HepG2 (cell line): ENCODE data around the gene RIPK1. TPM values are rescaled to one million over a fixed set of nuclear protein-coding genes. Genes with fewer than 3 reads are reported as not detected.

Experiments
- ARNT2 ChIP-seq: sonication (generic); formaldehyde crosslinking; IDR thresholded peaks from 2 replicates; pipeline ENCODE4 v1.8.0; 2022; ENCODE audit warnings: mild to moderate bottlenecking, low read depth, missing genetic modification reagents, moderate library complexity
- ATM ChIP-seq: fragments of 450-650 bp; IDR thresholded peaks from 2 replicates; pipeline ENCODE4 v1.7.1; 2017; ENCODE audit warnings: mild to moderate bottlenecking, borderline replicate concordance
- E2F2 ChIP-seq: sonication (generic); formaldehyde crosslinking; IDR thresholded peaks from 2 replicates; pipeline ENCODE4 v1.4.0; 2020; ENCODE audit warnings: missing genetic modification reagents, borderline replicate concordance
- FOXP4 ChIP-seq: sonication (generic); formaldehyde crosslinking; IDR thresholded peaks from 2 replicates; pipeline ENCODE4 v1.4.0; 2020; ENCODE audit warnings: missing genetic modification reagents
- PRDM15 ChIP-seq: sonication (generic); formaldehyde crosslinking; IDR thresholded peaks from 2 replicates; pipeline ENCODE4 v1.4.0; 2020; ENCODE audit warnings: missing genetic modification reagents
- RCOR2 ChIP-seq: IDR thresholded peaks from 2 replicates; pipeline ENCODE4 v1.6.1; 2016; ENCODE audit warnings: missing biosample characterization, missing genetic modification reagents
- REPIN1 ChIP-seq: sonication (generic); formaldehyde crosslinking; IDR thresholded peaks from 2 replicates; pipeline ENCODE4 v1.8.0; 2022; ENCODE audit warnings: missing genetic modification reagents, low read depth, mild to moderate bottlenecking, borderline replicate concordance
- RFX1 ChIP-seq: fragments of 450-650 bp; IDR thresholded peaks from 2 replicates; pipeline ENCODE4 v1.6.1; 2017
- TBX3 ChIP-seq: fragments of 450-650 bp; IDR thresholded peaks from 2 replicates; pipeline ENCODE4 v1.6.1; 2017; ENCODE audit warnings: antibody characterized with exemption, mild to moderate bottlenecking, inconsistent platforms, borderline replicate concordance
- ZBTB37 ChIP-seq: sonication (generic); formaldehyde crosslinking; IDR thresholded peaks from 2 replicates; pipeline ENCODE4 v1.4.0; 2020; ENCODE audit warnings: mild to moderate bottlenecking, missing genetic modification reagents
- ZBTB42 ChIP-seq: sonication (generic); formaldehyde crosslinking; IDR thresholded peaks from 2 replicates; pipeline ENCODE4 v1.5.0; 2020; ENCODE audit warnings: mild to moderate bottlenecking, missing genetic modification reagents
- ZFYVE20 ChIP-seq: sonication (generic); formaldehyde crosslinking; IDR thresholded peaks from 2 replicates; pipeline ENCODE4 v1.8.0; 2023; ENCODE audit warnings: low read depth, mild to moderate bottlenecking, moderate library complexity, missing genetic modification reagents, borderline replicate concordance
- ZNF567 ChIP-seq: sonication (generic); formaldehyde crosslinking; IDR thresholded peaks from 2 replicates; pipeline ENCODE4 v1.8.1; 2023; ENCODE audit warnings: mild to moderate bottlenecking, missing genetic modification reagents, borderline replicate concordance
- ZNF687 ChIP-seq: sonication (generic); formaldehyde crosslinking; IDR thresholded peaks from 2 replicates; pipeline ENCODE4 v1.5.1; 2020; ENCODE audit warnings: mild to moderate bottlenecking, missing genetic modification reagents, moderate library complexity
- ZSCAN30 ChIP-seq: sonication (generic); formaldehyde crosslinking; IDR thresholded peaks from 2 replicates; pipeline ENCODE4 v1.5.0; 2020; ENCODE audit warnings: mild to moderate bottlenecking, missing genetic modification reagents
- polyA plus RNA-seq, 8 experiments: library from polyadenylated mRNA; depleted of rRNA in 3 of 8; stranded (reverse) in 7 of 8; unstranded in 1 of 8; fragments of >200 nt; fragmentation: Illumina TruSeq in 4 of 8; extraction: Trizol in 4 of 8; gene quantifications; 2 replicates each; pipeline versions ENCODE4 v1.2.1 to v1.2.3, GENCODE V29; 2011 to 2016; ENCODE audit warnings: low read depth in 4 of 8, missing spikeins in 1 of 8, mixed read lengths in 1 of 8; ENCODE audit not compliant: insufficient read depth in 1 of 8
- total RNA-seq, 5 experiments: library from RNA; depleted of rRNA; stranded (reverse); fragments of >200 nt; fragmentation: Illumina TruSeq; extraction: Trizol; gene quantifications; 2 replicates each; pipeline ENCODE4 v1.2.3, GENCODE V29; 2016; ENCODE audit warnings: low read depth in 1 of 5

Gene RIPK1
- total and polyA plus RNA-seq, 2 of the 13 experiments (the other 11 are each of a cell fraction or from before 2014, with no cell fraction given), result 9.0 to 10.3 TPM

- TF ChIP-seq RFX1 (no peak), RCOR2 (CRISPR knock-in tag) (0 out of 2 replicates have a peak, but pooled peaks have one; percentile 27), ATM (no peak), ZBTB42 (CRISPR knock-in tag) (peak; percentile 86; the same call in 1 of the 2 replicates), PRDM15 (CRISPR knock-in tag) (no peak; the same call in none of the 2 replicates), ZNF567 (CRISPR knock-in tag) (peak; percentile 76; the same call in 1 of the 2 replicates), REPIN1 (peak; percentile 72), ARNT2 (peak; percentile 93), ZNF687 (CRISPR knock-in tag) (peak; percentile 97), ZBTB37 (0 out of 2 replicates have a peak, but pooled peaks have one; percentile 41), E2F2 (CRISPR knock-in tag) (peak; percentile 48; the same call in 1 of the 2 replicates), FOXP4 (CRISPR knock-in tag) (no peak; the same call in 1 of the 2 replicates), TBX3 (peak; percentile 70; the same call in 1 of the 2 replicates), ZFYVE20 (CRISPR knock-in tag) (peak; percentile 91; the same call in 1 of the 2 replicates), ZSCAN30 (CRISPR knock-in tag) (no peak)
Observed at GRCh38 chr6:3162565-3163247, 94.4 kb downstream of the RIPK1 start (continued).
